HG03139 (cell line): ENCODE data around the gene PPP1R15A.
"Not testable (repeated sequence)": the region's sequence is repeated elsewhere in the genome, so short reads cannot be mapped to it uniquely, and the experiment has no call there.

Experiments
- ATAC-seq: cut with Tn5 transposase; IDR thresholded peaks from one replicate; pipeline ENCODE4 v1.9.1; 2021; ENCODE audit not compliant: unreplicated experiment

PPP1R15A gene

DNA sequence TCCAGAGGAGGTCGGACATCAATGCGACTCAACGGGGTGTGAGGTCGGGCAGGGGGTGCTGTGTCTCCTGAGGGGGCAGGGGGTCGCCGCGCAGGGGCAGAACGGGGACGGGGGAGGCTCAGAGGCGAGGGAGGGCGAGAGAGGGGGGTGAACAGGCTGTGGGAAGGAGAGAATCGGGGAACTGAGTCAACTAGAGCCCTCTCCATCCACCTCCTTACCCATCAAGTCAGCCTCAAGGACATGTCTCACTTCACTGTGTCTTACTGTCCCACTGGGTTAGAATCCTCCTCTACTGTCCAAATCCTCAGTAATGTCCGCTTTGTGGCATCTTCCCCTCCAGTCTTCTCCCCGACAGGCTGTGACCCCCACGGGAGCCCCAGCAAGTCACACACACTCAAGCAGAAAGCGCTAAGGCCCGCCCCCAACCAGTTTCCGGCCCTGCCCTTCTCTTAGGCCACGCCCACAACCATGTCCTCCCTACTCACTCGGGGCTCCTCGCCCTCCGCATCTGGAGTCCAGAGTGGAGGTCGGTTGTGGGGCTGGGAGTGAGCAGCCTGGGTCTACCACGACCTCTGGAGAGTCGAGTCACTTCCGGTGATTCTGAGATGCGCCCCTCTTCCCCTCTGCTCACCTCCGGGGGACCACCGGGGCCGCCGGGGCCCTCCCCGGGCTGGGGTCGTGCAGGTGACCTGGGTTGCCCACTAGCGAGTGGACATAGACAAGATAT, 13.1 kb upstream of the PPP1R15A start:
- ATAC-seq, result no peak

GRCh38 chr19:48859711-48860572, 12.3 kb upstream of the PPP1R15A start:
- no peak for ATAC-seq

DNA sequence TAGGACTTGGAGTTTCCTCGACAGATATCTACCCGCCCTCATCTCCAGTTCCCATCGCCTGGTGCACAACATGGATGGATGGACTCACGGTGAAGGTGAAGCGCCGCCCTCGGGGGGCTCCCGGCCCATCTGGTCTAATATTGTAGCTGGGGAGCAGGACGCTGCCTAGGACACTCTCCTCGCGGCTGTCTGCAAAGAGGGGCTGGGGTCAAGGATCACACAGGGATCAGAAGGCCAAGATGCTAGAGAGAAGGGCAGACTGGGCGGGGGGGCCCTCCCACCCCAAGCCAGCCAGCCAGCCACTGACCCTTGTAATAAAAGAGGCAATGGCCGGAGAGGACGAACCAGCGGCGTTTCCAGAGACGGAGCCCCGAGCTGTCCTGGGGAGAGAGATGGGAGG, 10.9 kb upstream of the PPP1R15A start:
- ATAC-seq, result no peak

- ATAC-seq, result no peak
Measured at GRCh38 chr19:48862827-48863226, 9.4 kb upstream of the PPP1R15A start.

- no peak for ATAC-seq
Measured at GRCh38 chr19:48866692-48867091, 5.5 kb upstream of the PPP1R15A start.

GRCh38 chr19:48867123-48867745, 5.0 kb upstream of the PPP1R15A start:
- no peak for ATAC-seq

DNA sequence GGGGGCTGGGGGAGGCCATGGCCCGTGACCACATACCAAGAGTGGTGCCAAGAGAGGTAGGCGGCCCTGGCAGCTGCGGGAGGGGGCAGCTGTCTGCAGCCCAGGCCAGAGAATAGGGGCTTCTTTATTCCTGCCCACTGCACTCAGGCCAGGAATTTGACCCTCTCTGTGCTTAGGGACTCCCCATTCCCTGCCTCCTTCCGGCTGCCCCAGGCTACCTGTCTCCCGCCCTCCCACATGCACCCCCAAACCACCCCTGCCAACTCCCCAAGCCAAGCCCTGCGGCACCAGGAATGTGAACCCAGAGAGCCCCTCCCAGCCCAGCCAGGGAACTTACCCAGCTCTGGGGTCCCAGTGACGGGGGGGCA, 4.5 kb upstream of the PPP1R15A start:
- no peak for ATAC-seq

DNA sequence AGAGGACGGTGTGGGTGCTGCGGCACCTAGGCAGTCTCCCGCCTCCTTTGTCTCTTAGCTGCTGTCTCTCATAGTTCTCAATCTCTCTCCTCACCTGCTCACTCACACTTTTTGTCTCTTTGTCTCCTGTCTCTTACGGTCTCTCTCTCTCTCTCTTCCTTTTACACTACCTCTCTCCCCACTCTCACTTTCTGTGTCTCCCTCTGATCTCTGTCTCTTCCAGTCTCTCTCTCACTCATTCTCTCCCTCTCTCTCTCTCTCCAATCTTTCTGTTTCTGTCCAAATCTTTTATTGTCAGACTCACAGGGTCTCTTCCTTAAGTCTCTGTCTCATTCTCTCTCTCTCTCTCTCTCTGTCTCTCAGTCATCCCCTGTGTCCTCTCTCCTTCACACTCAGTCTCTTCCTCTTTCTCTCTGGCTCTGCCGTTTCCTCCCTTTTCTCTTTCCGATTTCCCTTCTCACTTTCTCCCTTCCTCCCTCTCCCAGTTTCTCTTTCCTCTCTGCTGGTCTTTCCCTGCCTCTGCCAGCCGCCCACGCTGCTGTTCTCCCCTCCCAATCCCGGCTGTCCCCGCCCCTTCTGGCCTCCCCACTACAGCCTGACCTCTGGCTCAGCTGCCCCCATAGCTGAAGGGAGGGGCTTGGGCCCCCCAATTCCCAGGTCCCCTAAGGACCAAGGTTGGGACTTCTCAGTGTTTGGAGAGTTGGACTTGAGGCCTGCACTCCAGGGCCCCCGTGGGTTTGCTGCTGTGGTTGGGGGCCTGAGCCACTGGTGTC, 3.9 kb upstream of the PPP1R15A start, which contains the start of gene PLEKHA4:
PLEKHA4 (minus strand) TSS at position 504 of the 773 bp plus-strand sequence. CDS start 997 bp downstream, outside the sequence.
- ATAC-seq, result no peak

DNA sequence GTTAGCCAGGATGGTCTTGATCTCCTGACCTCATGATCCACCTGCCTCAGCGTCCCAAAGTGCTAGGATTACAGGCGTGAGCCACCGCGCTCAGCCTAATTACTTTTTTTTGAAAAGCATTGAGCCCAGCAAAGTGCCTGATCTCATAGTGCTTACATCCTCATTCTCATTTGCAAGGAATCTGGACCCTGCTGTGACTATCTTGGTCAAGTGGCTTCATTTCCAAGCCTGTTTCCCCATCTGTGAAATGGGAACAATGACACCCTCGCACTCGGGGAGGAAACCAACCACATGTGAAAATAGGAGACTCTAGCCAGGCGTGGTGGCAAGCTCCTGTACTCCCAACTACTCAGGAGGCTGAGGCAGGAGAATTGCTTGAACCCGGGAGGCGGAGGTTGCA, 2.2 kb upstream of the PPP1R15A start:
- ATAC-seq, result no peak

DNA sequence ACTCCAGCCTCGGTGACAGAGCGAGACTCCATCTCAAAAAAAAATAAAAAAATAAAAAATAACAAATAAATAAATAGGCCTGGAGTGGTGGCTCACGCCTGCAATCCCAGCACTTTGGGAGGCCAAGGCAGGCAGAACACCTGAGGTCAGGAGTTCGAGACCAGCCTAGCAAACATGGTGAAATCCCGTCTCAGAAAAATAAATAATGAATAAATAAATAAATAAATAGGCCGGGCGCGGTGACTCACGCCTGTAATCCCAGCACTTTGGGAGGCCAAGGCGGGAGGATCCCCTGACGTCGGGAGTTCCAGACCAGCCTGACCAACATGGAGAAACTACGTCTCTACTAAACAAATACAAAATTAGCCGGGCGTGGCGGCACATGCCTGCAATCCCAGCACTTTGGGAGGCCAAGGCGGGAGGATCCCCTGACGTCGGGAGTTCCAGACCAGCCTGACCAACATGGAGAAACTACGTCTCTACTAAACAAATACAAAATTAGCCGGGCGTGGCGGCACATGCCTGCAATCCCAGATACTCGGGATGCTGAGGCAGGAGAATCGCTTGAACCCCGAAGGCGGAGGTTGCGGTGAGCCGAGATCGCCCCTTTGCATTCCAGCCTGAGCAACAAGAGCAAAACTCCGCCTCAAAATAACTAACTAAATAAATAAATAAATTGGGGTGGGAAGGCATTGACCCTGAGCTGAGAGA, 595 bp upstream of the PPP1R15A start:
- ATAC-seq, result not testable (repeated sequence)

DNA sequence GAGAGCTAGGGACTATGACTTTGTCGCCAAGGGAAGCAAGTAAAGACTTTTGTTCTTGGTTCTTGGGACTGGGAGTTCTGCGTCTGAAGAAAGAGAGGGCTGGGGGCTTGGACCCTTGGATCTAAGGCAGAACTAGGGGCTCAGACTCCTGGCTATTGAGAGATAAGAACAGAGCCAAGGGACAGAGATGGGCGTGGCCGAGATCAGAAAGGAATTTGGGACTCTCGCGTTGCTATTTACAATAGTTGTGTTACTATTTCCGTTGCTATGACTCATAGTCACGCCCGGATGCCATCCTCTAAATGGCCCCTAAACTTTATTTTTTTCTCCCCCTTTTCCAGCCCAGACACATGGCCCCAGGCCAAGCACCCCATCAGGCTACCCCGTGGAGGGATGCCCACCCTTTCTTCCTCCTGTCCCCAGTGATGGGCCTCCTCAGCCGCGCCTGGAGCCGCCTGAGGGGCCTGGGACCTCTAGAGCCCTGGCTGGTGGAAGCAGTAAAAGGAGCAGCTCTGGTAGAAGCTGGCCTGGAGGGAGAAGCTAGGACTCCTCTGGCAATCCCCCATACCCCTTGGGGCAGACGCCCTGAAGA, 759 bp downstream of the PPP1R15A start:
- ATAC-seq, result no peak

DNA sequence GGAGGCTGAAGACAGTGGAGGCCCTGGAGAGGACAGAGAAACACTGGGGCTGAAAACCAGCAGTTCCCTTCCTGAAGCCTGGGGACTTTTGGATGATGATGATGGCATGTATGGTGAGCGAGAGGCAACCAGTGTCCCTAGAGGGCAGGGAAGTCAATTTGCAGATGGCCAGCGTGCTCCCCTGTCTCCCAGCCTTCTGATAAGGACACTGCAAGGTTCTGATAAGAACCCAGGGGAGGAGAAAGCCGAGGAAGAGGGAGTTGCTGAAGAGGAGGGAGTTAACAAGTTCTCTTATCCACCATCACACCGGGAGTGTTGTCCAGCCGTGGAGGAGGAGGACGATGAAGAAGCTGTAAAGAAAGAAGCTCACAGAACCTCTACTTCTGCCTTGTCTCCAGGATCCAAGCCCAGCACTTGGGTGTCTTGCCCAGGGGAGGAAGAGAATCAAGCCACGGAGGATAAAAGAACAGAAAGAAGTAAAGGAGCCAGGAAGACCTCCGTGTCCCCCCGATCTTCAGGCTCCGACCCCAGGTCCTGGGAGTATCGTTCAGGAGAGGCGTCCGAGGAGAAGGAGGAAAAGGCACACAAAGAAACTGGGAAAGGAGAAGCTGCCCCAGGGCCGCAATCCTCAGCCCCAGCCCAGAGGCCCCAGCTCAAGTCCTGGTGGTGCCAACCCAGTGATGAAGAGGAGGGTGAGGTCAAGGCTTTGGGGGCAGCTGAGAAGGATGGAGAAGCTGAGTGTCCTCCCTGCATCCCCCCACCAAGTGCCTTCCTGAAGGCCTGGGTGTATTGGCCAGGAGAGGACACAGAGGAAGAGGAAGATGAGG, 1.5 kb downstream of the PPP1R15A start:
- no peak for ATAC-seq

- ATAC-seq, result no peak
Measured at GRCh38 chr19:48874303-48875135, 2.3 kb downstream of the PPP1R15A start.

- not testable (repeated sequence) for ATAC-seq
Measured at GRCh38 chr19:48876043-48876981, 4.1 kb downstream of the PPP1R15A start.

GRCh38 chr19:48877855-48878195, 5.6 kb downstream of the PPP1R15A start:
- no peak for ATAC-seq

GRCh38 chr19:48878196-48879024, 6.2 kb downstream of the PPP1R15A start:
- ATAC-seq, result no peak
